Stimulated activated naive B cell treated with anti-CD40 and anti-IgM and Interleukin-4, amounts not matched to agents 10 μg/mL and 1 μg/mL and 100 μg/mL, for 72 hours (primary cell): Measurements from ENCODE around the gene SERPINI1.

Source experiments
- ATAC-seq, 2 donors: fragments of 150-1000 bp; cut with Tn5 transposase; replicated peaks; 2 replicates each; pipeline ENCODE4 v1.10.0; 2021; ENCODE audit warnings: moderate library complexity in 1 of 2
- DNase-seq: peaks from one replicate; pipeline ENCODE4 v3.0.0; 2021
- H3K27ac Mint-ChIP-seq: one replicate; pipeline ENCODE4 v1.8.0; 2022; ENCODE audit warnings: mild to moderate bottlenecking, mixed read lengths
- H3K27me3 Mint-ChIP-seq, 2 donors: one replicate each; pipeline ENCODE4 v1.8.0; 2022; ENCODE audit warnings: mixed read lengths in 2 of 2
- H3K36me3 Mint-ChIP-seq, 2 donors: one replicate each; pipeline ENCODE4 v1.8.0; 2022; ENCODE audit warnings: mixed read lengths in 2 of 2, mild to moderate bottlenecking in 1 of 2
- H3K4me1 Mint-ChIP-seq, 2 donors: one replicate each; pipeline ENCODE4 v1.8.0; 2022; ENCODE audit warnings: mixed read lengths in 2 of 2, mild to moderate bottlenecking in 1 of 2
- H3K4me3 Mint-ChIP-seq, 2 donors: one replicate each; pipeline ENCODE4 v1.8.0; 2022; ENCODE audit warnings: mild to moderate bottlenecking in 2 of 2, mixed read lengths in 2 of 2, moderate library complexity in 1 of 2
- H3K9me3 Mint-ChIP-seq, 2 donors: one replicate each; pipeline ENCODE4 v1.8.0; 2022; ENCODE audit warnings: mixed read lengths in 2 of 2, mild to moderate bottlenecking in 1 of 2

The SERPINI1 gene

GRCh38 chr3:167723872-167724271, 11.6 kb upstream of the SERPINI1 start:
- no peaks in the 10 kb centered on the region for H3K9me3 Mint-ChIP-seq
- H3K36me3 Mint-ChIP-seq, result peaks cover 16 to 23% of the 10 kb centered on the region in 2 donors
- DNase-seq (no peak), ATAC-seq (no peak)
- no peak overlapping the region for H3K4me3 Mint-ChIP-seq
- H3K27ac Mint-ChIP-seq, result no peak overlapping the region
- no peaks in the 10 kb centered on the region for H3K27me3 Mint-ChIP-seq
- H3K4me1 Mint-ChIP-seq, result peaks cover 30 to 63% of the 10 kb centered on the region in 2 donors

DNA sequence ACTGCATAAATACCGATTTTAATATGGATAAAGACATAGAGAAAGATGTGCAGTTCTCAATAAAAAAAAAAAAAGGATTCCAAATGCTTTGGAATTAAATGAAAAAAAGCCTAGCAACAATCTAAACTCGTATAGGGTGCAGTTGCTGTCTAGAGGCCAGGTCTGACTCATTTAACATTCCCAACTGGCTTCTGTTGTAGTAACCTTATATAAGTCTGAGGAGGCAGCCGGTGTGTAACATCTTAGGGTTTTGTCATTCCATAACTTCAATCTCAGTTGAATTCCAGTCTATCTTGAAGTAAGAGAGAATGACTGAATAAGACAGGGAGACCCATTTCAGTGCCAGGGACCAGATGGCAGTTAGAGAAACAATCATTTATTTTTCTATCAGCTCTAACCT, 7.3 kb upstream of the SERPINI1 start:
- Mint-ChIP-seq H3K27me3 (no peaks in the 10 kb centered on the region), H3K9me3 (no peaks in the 10 kb centered on the region), H3K36me3 (peaks cover 0 to 3% of the 10 kb centered on the region in 2 donors), H3K4me3 (no peak overlapping the region), H3K27ac (no peak overlapping the region), H3K4me1 (peaks cover 33 to 60% of the 10 kb centered on the region in 2 donors)
- no peak for ATAC-seq
- DNase-seq, result no peak

GRCh38 chr3:167728632-167729323, 6.7 kb upstream of the SERPINI1 start:
- ATAC-seq, result no peak
- Mint-ChIP-seq H3K27me3 (no peaks in the 10 kb centered on the region), H3K4me1 (peaks cover 33 to 56% of the 10 kb centered on the region in 2 donors), H3K4me3 (no peak overlapping the region), H3K36me3 (peaks cover 0 to 3% of the 10 kb centered on the region in 2 donors), H3K27ac (no peak overlapping the region), H3K9me3 (no peaks in the 10 kb centered on the region)
- no peak for DNase-seq

- Mint-ChIP-seq H3K36me3 (peaks cover 0 to 3% of the 10 kb centered on the region in 2 donors), H3K27me3 (no peaks in the 10 kb centered on the region), H3K9me3 (no peaks in the 10 kb centered on the region), H3K4me3 (no peak overlapping the region), H3K27ac (no peak overlapping the region), H3K4me1 (peaks cover 29 to 49% of the 10 kb centered on the region in 2 donors)
- ATAC-seq (no peak), DNase-seq (no peak)
Measured at GRCh38 chr3:167729591-167729990, 5.9 kb upstream of the SERPINI1 start.

GRCh38 chr3:167731393-167731792, 4.1 kb upstream of the SERPINI1 start:
- Mint-ChIP-seq H3K27me3 (no peaks in the 10 kb centered on the region), H3K4me1 (peaks cover 26 to 47% of the 10 kb centered on the region in 2 donors), H3K36me3 (peaks cover 0 to 3% of the 10 kb centered on the region in 2 donors), H3K4me3 (no peak overlapping the region), H3K9me3 (no peaks in the 10 kb centered on the region), H3K27ac (no peak overlapping the region)
- no peak for DNase-seq
- ATAC-seq, result no peak

DNA sequence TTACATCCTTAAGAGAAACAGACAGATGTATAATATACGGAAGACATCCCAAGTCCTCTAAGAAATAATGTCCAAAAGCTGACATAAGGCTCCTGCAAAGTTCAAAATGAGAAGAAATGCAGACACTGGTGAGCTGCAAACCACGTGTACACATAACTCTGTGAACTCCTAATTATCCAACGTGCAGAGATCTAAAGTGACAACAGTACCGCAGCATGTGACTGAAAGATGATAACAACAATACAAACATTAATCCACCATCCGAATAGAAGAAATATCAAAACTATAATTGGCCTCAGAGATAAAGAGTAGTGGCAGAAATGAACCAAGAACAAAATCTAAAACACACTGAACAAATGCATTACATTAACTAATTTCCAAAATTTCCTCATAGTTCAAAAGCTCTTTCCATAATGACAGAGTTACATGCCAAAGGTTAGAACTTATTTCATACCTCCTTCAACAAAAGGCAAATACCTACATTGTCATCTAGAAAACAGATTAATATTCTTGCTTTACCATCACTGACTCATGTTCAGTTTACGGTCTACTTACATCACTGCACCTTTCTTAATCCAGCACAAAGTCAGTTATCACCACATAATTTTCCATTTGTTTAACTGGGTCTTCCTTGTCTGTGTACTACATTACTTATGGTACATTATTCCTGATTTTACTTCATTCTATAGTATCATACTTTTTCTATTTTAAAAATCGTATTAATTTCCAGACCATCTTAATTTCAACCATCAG, 3.0 kb upstream of the SERPINI1 start:
- H3K9me3 Mint-ChIP-seq, result no peaks in the 10 kb centered on the region
- ATAC-seq (no peak), DNase-seq (no peak)
- peaks cover 0 to 3% of the 10 kb centered on the region in 2 donors for H3K36me3 Mint-ChIP-seq
- no peaks in the 10 kb centered on the region for H3K27me3 Mint-ChIP-seq
- H3K27ac Mint-ChIP-seq, result no peak overlapping the region
- peaks cover 28 to 47% of the 10 kb centered on the region in 2 donors for H3K4me1 Mint-ChIP-seq
- H3K4me3 Mint-ChIP-seq, result peak overlapping the region; percentile 5 to 23

DNA sequence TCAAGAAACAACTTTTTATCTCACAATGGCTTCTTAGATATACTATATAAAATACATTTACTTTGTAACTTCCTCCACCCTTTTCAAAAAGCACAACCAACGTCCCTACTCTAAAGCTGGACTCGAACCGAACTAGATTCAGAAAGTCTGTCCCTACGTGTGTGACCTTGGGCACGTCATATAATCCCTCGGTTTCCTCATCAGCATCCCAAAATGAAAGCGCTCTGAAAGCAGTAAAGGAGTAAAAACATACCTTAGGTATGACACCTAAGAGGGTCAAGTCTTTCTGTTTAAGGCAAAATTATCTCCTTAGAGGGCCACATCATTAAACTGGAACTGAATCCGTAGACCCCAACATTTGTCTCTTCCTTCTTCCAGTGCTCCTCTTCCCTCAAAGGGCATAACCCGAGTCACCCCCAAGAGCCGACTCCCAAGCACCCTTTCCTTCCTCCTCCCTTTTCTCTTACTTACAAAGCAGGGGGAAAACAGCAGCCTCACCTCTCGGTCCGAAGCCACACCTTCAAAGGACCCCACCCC, 1.5 kb upstream of the SERPINI1 start:
- no peak overlapping the region for H3K4me3 Mint-ChIP-seq
- DNase-seq, result no peak
- no peak for ATAC-seq

DNA sequence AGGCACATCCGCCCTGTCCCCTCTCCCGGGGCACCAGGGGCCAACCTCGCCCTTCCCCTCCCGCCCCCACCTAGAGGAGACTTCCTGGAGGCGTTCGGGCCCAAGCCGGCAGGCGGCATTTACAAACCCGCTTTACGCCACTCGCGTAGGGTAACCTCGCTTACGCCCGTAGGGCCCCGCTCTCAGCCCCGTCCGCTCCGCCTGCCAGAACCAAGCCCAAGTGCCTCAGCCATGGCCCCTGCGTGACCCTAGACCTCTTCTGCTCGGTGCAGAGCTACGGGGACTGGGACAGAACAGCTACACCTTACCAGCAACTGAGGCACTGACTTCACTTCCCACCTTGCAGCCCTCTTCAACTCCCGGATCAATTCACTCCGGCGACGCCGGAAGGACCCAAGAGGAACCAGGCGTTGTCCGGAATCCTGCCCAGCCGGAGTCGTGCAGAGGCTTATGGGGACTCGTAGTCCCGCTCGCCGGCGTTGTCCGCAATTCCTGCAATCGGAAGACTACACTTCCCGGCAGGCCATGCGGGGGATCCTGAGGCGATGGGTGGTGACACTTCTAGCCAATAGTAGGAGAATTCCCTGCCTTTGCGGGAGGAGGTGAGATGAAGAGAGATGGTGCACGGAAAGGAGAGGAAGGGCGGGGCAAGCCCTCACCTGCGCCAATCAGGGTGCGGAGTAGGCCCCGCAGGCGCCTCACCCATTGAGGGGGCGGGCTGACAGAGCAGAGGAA, 856 bp upstream of the SERPINI1 start, which contains the start of gene PDCD10:
TSS of gene PDCD10 (minus strand) at position 395 of the 735 bp plus-strand sequence. CDS start 14,735 bp downstream, outside the sequence.
- Mint-ChIP-seq H3K4me1 (peaks cover 19 to 32% of the 10 kb centered on the region in 2 donors), H3K9me3 (no peaks in the 10 kb centered on the region)
- ATAC-seq, result peak; percentile 89

More for the DNA sequence above, 1.5 kb upstream of the SERPINI1 start:
- Mint-ChIP-seq H3K9me3 (no peaks in the 10 kb centered on the region), H3K27me3 (no peaks in the 10 kb centered on the region), H3K36me3 (peaks cover 0 to 3% of the 10 kb centered on the region in 2 donors), H3K4me1 (peaks cover 22 to 38% of the 10 kb centered on the region in 2 donors), H3K27ac (no peak overlapping the region)

DNA sequence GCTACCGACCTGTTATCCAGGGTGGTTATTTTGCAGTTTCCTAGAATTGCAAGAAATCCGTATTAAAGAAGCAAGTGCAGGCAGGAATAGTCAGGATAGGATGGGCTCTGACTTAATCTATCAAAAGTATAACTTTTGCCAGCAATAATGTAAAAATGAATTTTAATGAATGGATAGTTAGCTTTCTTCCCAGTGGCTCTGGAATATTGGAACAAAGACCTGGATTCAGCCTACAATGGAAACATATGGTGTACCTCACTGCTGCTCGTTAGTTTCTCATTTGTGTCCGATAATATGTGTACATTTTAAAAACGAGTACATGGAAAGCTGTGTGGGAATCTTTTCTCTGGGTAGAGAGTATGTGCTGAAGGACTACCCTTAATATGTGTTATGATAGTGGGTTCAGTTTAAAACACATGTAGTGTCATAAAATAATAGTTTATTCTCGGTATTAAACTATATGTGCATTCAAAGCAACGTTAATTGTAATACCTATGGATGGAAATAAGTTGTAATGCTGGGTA, 805 bp downstream of the SERPINI1 start:
- peaks cover 21 to 37% of the 10 kb centered on the region in 2 donors for H3K4me1 Mint-ChIP-seq
- no peak overlapping the region for H3K4me3 Mint-ChIP-seq
- no peak overlapping the region for H3K27ac Mint-ChIP-seq
- no peaks in the 10 kb centered on the region for H3K27me3 Mint-ChIP-seq
- no peaks in the 10 kb centered on the region for H3K9me3 Mint-ChIP-seq
- H3K36me3 Mint-ChIP-seq, result peaks cover 0 to 3% of the 10 kb centered on the region in 2 donors
- ATAC-seq (no peak), DNase-seq (no peak)

More for the DNA sequence above, 856 bp upstream of the SERPINI1 start, which contains the start of gene PDCD10:
- Mint-ChIP-seq H3K27ac (no peak within 1 kb of the TSS), H3K4me3 (no peak within 1 kb of the TSS), H3K27me3 (no peaks in the 10 kb centered on the region), H3K36me3 (peaks cover 0 to 3% of the 10 kb centered on the region in 2 donors)
- DNase-seq, result peak; percentile 99

DNA sequence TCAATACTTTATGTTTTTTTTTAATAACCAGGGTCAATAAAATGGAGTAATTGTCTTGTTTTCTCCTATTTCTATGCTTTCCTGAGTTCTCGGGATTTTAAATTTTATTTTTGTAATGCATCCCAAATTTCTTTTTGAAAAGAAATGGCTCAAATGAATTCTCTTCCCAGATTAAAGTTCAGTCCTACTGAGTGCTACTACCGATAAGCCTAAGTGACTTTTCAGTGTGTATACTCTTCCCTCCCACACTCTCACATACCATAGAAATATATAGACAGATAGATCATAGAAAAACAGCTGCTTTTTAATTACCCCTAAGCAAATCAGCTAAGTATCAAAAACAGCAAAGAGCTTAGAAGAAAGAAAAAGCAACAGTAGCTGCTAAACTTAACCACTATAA, 1.5 kb downstream of the SERPINI1 start:
- ATAC-seq (no peak), DNase-seq (no peak)
- Mint-ChIP-seq H3K27ac (no peak overlapping the region), H3K4me1 (peaks cover 18 to 31% of the 10 kb centered on the region in 2 donors), H3K27me3 (no peaks in the 10 kb centered on the region), H3K36me3 (no peaks in the 10 kb centered on the region), H3K9me3 (no peaks in the 10 kb centered on the region), H3K4me3 (no peak overlapping the region)

DNA sequence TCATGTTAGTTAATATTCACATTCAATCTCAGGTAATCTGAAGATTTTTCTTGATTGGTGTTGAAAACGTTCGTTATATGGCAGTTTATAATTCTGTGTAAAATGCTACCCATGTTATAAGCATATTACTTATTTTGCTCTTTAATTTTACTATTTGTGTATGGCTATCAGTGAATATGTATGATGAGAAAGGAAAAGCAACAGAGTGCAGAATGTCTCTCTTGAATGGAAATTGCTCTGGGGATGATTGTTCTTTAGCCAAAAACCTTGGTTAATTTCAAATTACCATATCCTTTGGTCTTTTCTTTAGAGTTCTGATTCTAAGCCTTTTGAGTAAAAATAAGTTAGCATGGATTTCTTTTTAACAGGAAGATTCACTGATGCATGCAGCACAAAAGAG, 2.5 kb downstream of the SERPINI1 start:
- H3K4me1 Mint-ChIP-seq, result peaks cover 12 to 24% of the 10 kb centered on the region in 2 donors
- no peak for ATAC-seq
- no peaks in the 10 kb centered on the region for H3K27me3 Mint-ChIP-seq
- H3K9me3 Mint-ChIP-seq, result no peaks in the 10 kb centered on the region
- H3K4me3 Mint-ChIP-seq, result no peak overlapping the region
- no peaks in the 10 kb centered on the region for H3K36me3 Mint-ChIP-seq
- DNase-seq, result no peak
- H3K27ac Mint-ChIP-seq, result no peak overlapping the region

GRCh38 chr3:167739190-167739810, 3.8 kb downstream of the SERPINI1 start:
- H3K4me3 Mint-ChIP-seq, result no peak overlapping the region
- peaks cover 12 to 24% of the 10 kb centered on the region in 2 donors for H3K4me1 Mint-ChIP-seq
- DNase-seq, result no peak
- H3K36me3 Mint-ChIP-seq, result no peaks in the 10 kb centered on the region
- no peaks in the 10 kb centered on the region for H3K9me3 Mint-ChIP-seq
- H3K27ac Mint-ChIP-seq, result no peak overlapping the region
- H3K27me3 Mint-ChIP-seq, result no peaks in the 10 kb centered on the region
- ATAC-seq, result no peak

DNA sequence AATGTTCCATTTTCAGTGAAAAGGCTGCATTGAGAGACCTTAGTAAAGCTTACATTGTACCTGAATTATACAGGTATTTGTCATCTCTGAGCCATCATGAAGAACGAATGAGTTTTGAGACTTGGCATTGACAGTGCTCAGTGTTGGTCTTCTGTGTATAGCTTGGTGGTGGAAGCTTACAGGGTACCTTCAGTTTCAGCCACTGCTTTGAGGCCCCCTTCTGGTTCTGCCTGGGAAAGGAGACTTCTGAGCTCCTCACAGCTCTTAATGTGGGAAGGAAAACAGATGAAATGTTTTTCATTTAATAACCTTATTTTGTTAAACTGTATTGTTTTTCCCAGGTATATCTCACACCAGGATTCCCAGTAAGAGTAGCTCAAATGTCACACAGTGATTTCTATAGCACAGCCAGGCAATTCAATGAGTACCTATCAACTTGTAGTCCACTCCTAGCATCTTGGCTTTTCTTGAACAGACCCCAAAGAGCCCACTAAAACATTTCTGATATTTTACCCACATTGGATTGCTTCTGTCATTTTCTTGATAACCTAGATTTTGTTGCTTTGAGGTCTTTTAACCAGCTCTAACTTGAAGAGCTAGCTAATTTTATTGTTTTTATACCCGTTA, 5.6 kb downstream of the SERPINI1 start:
- Mint-ChIP-seq H3K9me3 (no peaks in the 10 kb centered on the region), H3K4me1 (peaks cover 12 to 28% of the 10 kb centered on the region in 2 donors), H3K27me3 (no peaks in the 10 kb centered on the region), H3K36me3 (no peaks in the 10 kb centered on the region), H3K4me3 (no peak overlapping the region), H3K27ac (no peak overlapping the region)
- ATAC-seq (peak; percentile 93 to 94), DNase-seq (peak; percentile 13)
